IMR-90 (cell line): ENCODE results near the gene LTB4R2. TPM values are rescaled to one million over a fixed set of nuclear protein-coding genes. Genes with fewer than 3 reads are reported as not detected.

Experiments
- ATAC-seq: fragments of 200-7000 bp; cut with Tn5 transposase; 2 replicates; pipeline ENCODE4 v1.9.1; 2020; ENCODE audit warnings: low read depth, mild to moderate bottlenecking, moderate library complexity
- BruUV-seq: library from RNA; stranded (reverse); fragments of 400-500 nt; replicated peaks from 2 replicates; lab custom pipeline; 2021; lab: Mats Ljungman, UMichigan
- CTCF ChIA-PET: fragments of 300-600 bp; formaldehyde crosslinking; extraction: SDS; loops from one replicate; lab custom pipeline; 2021; ENCODE audit warnings: antibody characterized with exemption; lab: Yijun Ruan, JAX
- POLR2A ChIA-PET: fragments of 300-600 bp; sonication (Branson Sonifier 250); formaldehyde crosslinking; loops from one replicate; lab custom pipeline; 2022; ENCODE audit warnings: antibody characterized with exemption; ENCODE audit not compliant: unreplicated experiment; lab: Charles Lee
- DNase-seq: peaks from one replicate; pipeline ENCODE4 v3.0.0; 2013
- H2AFZ ChIP-seq: replicated peaks from 2 replicates; pipeline ENCODE3; 2013; ENCODE audit warnings: low read length, mild to moderate bottlenecking; ENCODE audit not compliant: poor library complexity
- H2AK5ac ChIP-seq: 2 replicates; pipeline ENCODE4 v1.6.1; 2013; ENCODE audit warnings: low read depth, low read length, inconsistent platforms
- H2AK9ac ChIP-seq: replicated peaks from 2 replicates; pipeline ENCODE3; 2013; ENCODE audit warnings: mild to moderate bottlenecking, low read depth, low read length, moderate library complexity; ENCODE audit not compliant: poor library complexity
- H2BK120ac ChIP-seq: 2 replicates; pipeline ENCODE4 v1.6.1; 2013; ENCODE audit warnings: low read depth, low read length, inconsistent platforms
- H2BK15ac ChIP-seq: 3 replicates; pipeline ENCODE4 v1.6.1; 2013; ENCODE audit warnings: low read depth, low read length, inconsistent platforms
- H2BK20ac ChIP-seq: 2 replicates; pipeline ENCODE4 v1.6.1; 2013; ENCODE audit warnings: low read depth, mild to moderate bottlenecking, inconsistent platforms, low read length, moderate library complexity
- H2BK5ac ChIP-seq: 2 replicates; pipeline ENCODE4 v1.6.1; 2013; ENCODE audit warnings: mild to moderate bottlenecking, low read depth, low read length, inconsistent platforms; ENCODE audit not compliant: poor library complexity, severe bottlenecking
- H3K14ac ChIP-seq: replicated peaks from 2 replicates; pipeline ENCODE4 v1.6.1; 2013; ENCODE audit warnings: low read depth, low read length, inconsistent platforms
- H3K18ac ChIP-seq: 2 replicates; pipeline ENCODE4 v1.6.1; 2013; ENCODE audit warnings: low read depth, low read length, control low read depth
- H3K23ac ChIP-seq: 2 replicates; pipeline ENCODE4 v1.6.1; 2013; ENCODE audit warnings: low read depth, low read length, inconsistent platforms
- H3K27ac ChIP-seq: 2 replicates; pipeline ENCODE4 v1.5.1; 2013; ENCODE audit warnings: mild to moderate bottlenecking, control low read depth, low read length; ENCODE audit not compliant: insufficient read depth
- H3K27me3 ChIP-seq: 2 replicates; pipeline ENCODE4 v1.6.1; 2013; ENCODE audit warnings: low read length; ENCODE audit not compliant: control insufficient read depth, insufficient read depth
- H3K36me3 ChIP-seq: 2 replicates; pipeline ENCODE4 v1.6.1; 2013; ENCODE audit warnings: low read length, mixed read lengths; ENCODE audit not compliant: control insufficient read depth, insufficient read depth
- H3K4ac ChIP-seq: 2 replicates; pipeline ENCODE4 v1.6.1; 2013; ENCODE audit warnings: low read depth, low read length, inconsistent platforms
- H3K4me1 ChIP-seq: 2 replicates; pipeline ENCODE4 v1.6.1; 2013; ENCODE audit warnings: low read length, mixed read lengths; ENCODE audit not compliant: control insufficient read depth, insufficient read depth
- H3K4me2 ChIP-seq: 2 replicates; pipeline ENCODE4 v1.6.1; 2013; ENCODE audit warnings: low read depth, mild to moderate bottlenecking, control low read depth, low read length, moderate library complexity
- H3K4me3 ChIP-seq: 2 replicates; pipeline ENCODE4 v1.5.1; 2013; ENCODE audit warnings: low read depth, mild to moderate bottlenecking, control low read depth, low read length, moderate library complexity; ENCODE audit not compliant: insufficient read depth
- H3K56ac ChIP-seq: 2 replicates; pipeline ENCODE4 v1.6.1; 2013; ENCODE audit warnings: low read length, inconsistent platforms; ENCODE audit not compliant: insufficient read depth; ENCODE audit errors: extremely low read depth
- H3K79me1 ChIP-seq, 2 experiments: 2 replicates each; pipeline ENCODE4 v1.6.1; 2013; ENCODE audit warnings: low read length in 2 of 2, inconsistent platforms in 1 of 2, low read depth in 1 of 2
- H3K9ac ChIP-seq: 2 replicates; pipeline ENCODE4 v1.6.1; 2013; ENCODE audit warnings: low read depth, low read length, control low read depth
- H3K9me1 ChIP-seq: 2 replicates; pipeline ENCODE4 v1.6.1; 2013; ENCODE audit warnings: low read length, inconsistent platforms; ENCODE audit not compliant: insufficient read depth
- H3K9me3 ChIP-seq: 2 replicates; pipeline ENCODE4 v1.6.1; 2013; ENCODE audit warnings: low read length; ENCODE audit not compliant: control insufficient read depth, insufficient read depth
- H4K20me1 ChIP-seq: 2 replicates; pipeline ENCODE4 v1.6.1; 2013; ENCODE audit warnings: low read length, inconsistent platforms; ENCODE audit not compliant: insufficient read depth
- H4K5ac ChIP-seq: 2 replicates; pipeline ENCODE4 v1.6.1; 2013; ENCODE audit warnings: mild to moderate bottlenecking, low read depth, low read length, control low read depth
- H4K8ac ChIP-seq, 2 experiments: 2 replicates each; pipeline ENCODE4 v1.6.1; 2013; ENCODE audit warnings: low read depth in 2 of 2, low read length in 2 of 2, control low read depth in 1 of 2, inconsistent platforms in 1 of 2
- H4K91ac ChIP-seq: 2 replicates; pipeline ENCODE4 v1.6.1; 2013; ENCODE audit warnings: low read depth, low read length, inconsistent platforms; ENCODE audit not compliant: insufficient read depth
- BHLHE40 ChIP-seq: fragments of 150-350 bp; IDR thresholded peaks from 2 replicates; pipeline ENCODE4 v1.6.1; 2016; ENCODE audit warnings: mild to moderate bottlenecking, low read depth, low read length
- CEBPB ChIP-seq: IDR thresholded peaks from 2 replicates; pipeline ENCODE4 v1.6.1; 2012; ENCODE audit warnings: low read depth, low read length, improper control_type of control experiment
- FOS ChIP-seq: fragments of 150-350 bp; IDR thresholded peaks from 2 replicates; pipeline ENCODE4 v1.6.1; 2016; ENCODE audit warnings: low read depth, low read length
- MAZ ChIP-seq: IDR thresholded peaks from 2 replicates; pipeline ENCODE4 v1.6.1; 2012; ENCODE audit warnings: low read depth, mild to moderate bottlenecking, low read length, improper control_type of control experiment, moderate library complexity, borderline replicate concordance
- MXI1 ChIP-seq: IDR thresholded peaks from 2 replicates; pipeline ENCODE4 v1.6.1; 2012; ENCODE audit warnings: low read depth, mild to moderate bottlenecking, low read length, moderate library complexity, borderline replicate concordance
- RCOR1 ChIP-seq: IDR thresholded peaks from 2 replicates; pipeline ENCODE4 v1.6.1; 2012; ENCODE audit warnings: mild to moderate bottlenecking, low read length, improper control_type of control experiment; ENCODE audit not compliant: insufficient replicate concordance
- SMC3 ChIP-seq: fragments of 150-350 bp; IDR thresholded peaks from 2 replicates; pipeline ENCODE4 v1.6.1; 2016; ENCODE audit warnings: low read depth, mild to moderate bottlenecking, antibody characterized with exemption, low read length, moderate library complexity
- WGBS, 2 experiments: methylation state at CpG; one replicate each; pipeline versions ENCODE4 v1.1.5 to v1.1.7; 2013; ENCODE audit warnings: missing lambda C conversion rate in 2 of 2; ENCODE audit not compliant: insufficient read length in 1 of 2; ENCODE audit errors: extremely low coverage in 2 of 2; 5-methylcytosine and 5-hydroxymethylcytosine counted together
- dilution Hi-C: fragments of 300-500 bp; cut with HindIII; formaldehyde crosslinking; loops from one replicate; pipeline ENCODE4 v1.14.3; 2018; ENCODE audit warnings: low sequenced_read_pairs; ENCODE audit not compliant: unreplicated experiment
- in situ Hi-C: fragments of 300-500 bp; cut with MboI; formaldehyde crosslinking; loops from 3 replicates; pipeline ENCODE4 v1.14.3; 2019; ENCODE audit warnings: low sequenced_read_pairs, inconsistent platforms, mixed read lengths
- intact Hi-C: fragments of 100-400 bp; cut with micrococcal nuclease; formaldehyde crosslinking; loops from 2 replicates; pipeline ENCODE4 v1.10.0; 2022
- polyA plus RNA-seq, 3 experiments: library from polyadenylated mRNA; depleted of rRNA; stranded (reverse); fragments of >200 nt; gene quantifications; 2 replicates each; pipeline ENCODE4 v1.2.3, GENCODE V29; 2012; ENCODE audit warnings: low replicate concordance in 1 of 3
- total RNA-seq: library from RNA; depleted of rRNA; stranded (reverse); fragments of >200 nt; gene quantifications from 2 replicates; pipeline ENCODE4 v1.2.3, GENCODE V29; 2012
- TF ChIP-seq, protein P1 (sequence below): conservative IDR thresholded peaks from 2 replicates; pipeline ENCODE4 v1.5.1; 2012; ENCODE audit warnings: mild to moderate bottlenecking, low read depth, low read length, improper control_type of control experiment

Gene LTB4R2
- total and polyA plus RNA-seq, 2 of the 4 experiments (the other 2 are of a cell fraction), result 0.72 to 1.7 TPM

DNA sequence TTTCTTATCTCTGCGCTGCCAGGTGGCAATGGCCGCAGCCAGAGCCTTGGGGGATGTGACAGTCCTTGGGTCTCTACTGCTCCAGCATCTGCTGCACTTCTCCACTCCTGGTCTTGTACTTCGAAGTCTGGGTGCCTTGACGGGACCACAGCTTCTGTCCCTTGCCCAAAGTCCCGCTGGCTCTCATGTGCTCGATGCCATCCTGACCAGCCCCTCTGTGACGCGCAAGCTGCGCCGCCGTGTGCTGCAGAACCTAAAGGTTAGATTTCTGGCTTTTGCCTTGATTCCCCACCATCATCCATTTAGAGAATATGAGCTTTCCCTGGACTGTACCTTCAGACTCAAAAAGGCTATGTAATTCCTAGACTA lies 5.9 kb upstream of the LTB4R2 start:
- Histone ChIP-seq H2BK120ac (no peak overlapping the region), H3K9me1 (no peaks in the 10 kb centered on the region), H3K4me3 (no peak overlapping the region), H2AK5ac (no peak overlapping the region), H3K14ac (no peak overlapping the region), H2AK9ac (no peak overlapping the region), H3K56ac (no peak overlapping the region), H3K27ac (no peak overlapping the region), H3K36me3 (peaks cover 47% of the 10 kb centered on the region), H3K9ac (no peak overlapping the region), H4K20me1 (0 out of 2 replicates have a peak, but pooled peaks cover 8% of the 10 kb centered on the region), H4K5ac (no peak overlapping the region), H2BK5ac (no peak overlapping the region), H4K8ac (no peak overlapping the region), H3K9me3 (no peaks in the 10 kb centered on the region), H3K23ac (no peak overlapping the region), H3K4me2 (no peak overlapping the region), H4K91ac (no peak overlapping the region), H3K27me3 (no peaks in the 10 kb centered on the region), H3K79me1 (peaks cover 21 to 39% of the 10 kb centered on the region in 2 experiments), H2BK15ac (no peak overlapping the region), H3K4me1 (peaks cover 3% of the 10 kb centered on the region), H2BK20ac (no peak overlapping the region), H3K18ac (no peak overlapping the region), H3K4ac (no peak overlapping the region), H2AFZ (no peak overlapping the region)
- no peak for ATAC-seq
- CTCF ChIA-PET, result interaction anchor here (1.0 kb wide), 1 partner anchor 61 kb away, joined by 4 read pairs; no protein-coding TSS in a partner anchor
- in situ Hi-C loops, result no loop called here
- no peak for DNase-seq
- dilution Hi-C loops, result no loop called here
- TF ChIP-seq BHLHE40, result no peak
- TF ChIP-seq CEBPB, result no peak
- TF ChIP-seq SMC3, result no peak
- TF ChIP-seq MXI1, result no peak
- no peak for TF ChIP-seq MAZ
- TF ChIP-seq FOS, result no peak
- TF ChIP-seq, protein P1, sequence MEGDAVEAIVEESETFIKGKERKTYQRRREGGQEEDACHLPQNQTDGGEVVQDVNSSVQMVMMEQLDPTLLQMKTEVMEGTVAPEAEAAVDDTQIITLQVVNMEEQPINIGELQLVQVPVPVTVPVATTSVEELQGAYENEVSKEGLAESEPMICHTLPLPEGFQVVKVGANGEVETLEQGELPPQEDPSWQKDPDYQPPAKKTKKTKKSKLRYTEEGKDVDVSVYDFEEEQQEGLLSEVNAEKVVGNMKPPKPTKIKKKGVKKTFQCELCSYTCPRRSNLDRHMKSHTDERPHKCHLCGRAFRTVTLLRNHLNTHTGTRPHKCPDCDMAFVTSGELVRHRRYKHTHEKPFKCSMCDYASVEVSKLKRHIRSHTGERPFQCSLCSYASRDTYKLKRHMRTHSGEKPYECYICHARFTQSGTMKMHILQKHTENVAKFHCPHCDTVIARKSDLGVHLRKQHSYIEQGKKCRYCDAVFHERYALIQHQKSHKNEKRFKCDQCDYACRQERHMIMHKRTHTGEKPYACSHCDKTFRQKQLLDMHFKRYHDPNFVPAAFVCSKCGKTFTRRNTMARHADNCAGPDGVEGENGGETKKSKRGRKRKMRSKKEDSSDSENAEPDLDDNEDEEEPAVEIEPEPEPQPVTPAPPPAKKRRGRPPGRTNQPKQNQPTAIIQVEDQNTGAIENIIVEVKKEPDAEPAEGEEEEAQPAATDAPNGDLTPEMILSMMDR, result no peak
- TF ChIP-seq RCOR1, result no peak
- 100% methylated on average over 2 of the region's 11 CpGs; no CpG with 5 or more reads in 1 of the 2 experiments for WGBS, 2 experiments
- POLR2A ChIA-PET, result no interaction called here
- intact Hi-C loops, result no loop called here
- no TSS peak for BruUV-seq
